Panc1 (cell line): ENCODE data around the gene SEL1L2. TPM values are rescaled to one million over a fixed set of nuclear protein-coding genes. Genes with fewer than 3 reads are reported as not detected.

Source experiments
- ATAC-seq: fragments of 200-7000 bp; cut with Tn5 transposase; 2 replicates; pipeline ENCODE4 v1.9.1; 2020; ENCODE audit warnings: mild to moderate bottlenecking, moderate library complexity
- BruUV-seq: library from RNA; stranded (reverse); fragments of 400-500 nt; replicated peaks from 2 replicates; lab custom pipeline; 2021; lab: Mats Ljungman, UMichigan
- CTCF ChIA-PET: fragments of 300-600 bp; sonication (Branson Sonifier 250); formaldehyde crosslinking; loops from one replicate; lab custom pipeline; 2022; ENCODE audit warnings: antibody characterized with exemption; lab: Charles Lee
- POLR2A ChIA-PET: fragments of 300-600 bp; sonication (Branson Sonifier 250); formaldehyde crosslinking; loops from one replicate; lab custom pipeline; 2022; ENCODE audit warnings: antibody characterized with exemption; lab: Charles Lee
- DNase-seq: peaks from one replicate; pipeline ENCODE4 v3.0.0-alpha.2; 2010; ENCODE audit warnings: low read depth, low spot score
- H3K27ac ChIP-seq: 2 replicates; pipeline ENCODE4 v1.5.1; 2011; ENCODE audit warnings: mild to moderate bottlenecking, low read length, inconsistent platforms
- H3K27me3 ChIP-seq: fragments of 200-500 bp; sonication (Bioruptor generic); 2 replicates; pipeline ENCODE4 v1.6.0; 2014; ENCODE audit warnings: low read length, inconsistent platforms; ENCODE audit not compliant: control insufficient read depth, insufficient read depth
- H3K36me3 ChIP-seq: fragments of 200-500 bp; sonication (Bioruptor generic); 2 replicates; pipeline ENCODE4 v1.5.1; 2014; ENCODE audit warnings: inconsistent platforms, mild to moderate bottlenecking, low read length, moderate library complexity; ENCODE audit not compliant: control insufficient read depth, insufficient read depth
- H3K4me1 ChIP-seq: 2 replicates; pipeline ENCODE4 v1.5.1; 2011; ENCODE audit warnings: inconsistent platforms, mild to moderate bottlenecking, low read length, moderate library complexity; ENCODE audit not compliant: control insufficient read depth, insufficient read depth
- H3K4me3 ChIP-seq, 2 experiments: 2 replicates each; pipeline ENCODE4 v1.5.1; 2011 to 2012; ENCODE audit warnings: low read depth in 2 of 2, low read length in 2 of 2, mild to moderate bottlenecking in 2 of 2, inconsistent platforms in 1 of 2, moderate library complexity in 1 of 2
- H3K9me3 ChIP-seq: fragments of 200-500 bp; sonication (Bioruptor generic); 2 replicates; pipeline ENCODE4 v1.5.1; 2014; ENCODE audit warnings: low read depth, mild to moderate bottlenecking, inconsistent platforms, low read length, moderate library complexity; ENCODE audit not compliant: control insufficient read depth, insufficient read depth
- CTCF ChIP-seq: fragments of 450-650 bp; IDR thresholded peaks from 2 replicates; pipeline ENCODE4 v1.5.1; 2017; ENCODE audit warnings: mild to moderate bottlenecking
- POLR2AphosphoS5 ChIP-seq: IDR thresholded peaks from 2 replicates; pipeline ENCODE4 v1.6.1; 2012; ENCODE audit warnings: mild to moderate bottlenecking, low read depth, low read length, moderate library complexity
- SIN3A ChIP-seq: IDR thresholded peaks from 2 replicates; pipeline ENCODE4 v1.6.1; 2012; ENCODE audit warnings: low read depth, mild to moderate bottlenecking, low read length, moderate library complexity, borderline replicate concordance; ENCODE audit not compliant: insufficient read depth
- TCF7L2 ChIP-seq: IDR thresholded peaks from 2 replicates; pipeline ENCODE4 v1.6.1; 2011; ENCODE audit warnings: mild to moderate bottlenecking, low read depth, low read length, inconsistent platforms
- in situ Hi-C: cut with HindIII; loops from 2 replicates; pipeline ENCODE4 v1.10.0; 2016; ENCODE audit warnings: low sequenced_read_pairs, low pct_unique_long_range_greater_than_20kb
- intact Hi-C: fragments of 100-400 bp; cut with micrococcal nuclease; formaldehyde crosslinking; loops from one replicate; pipeline ENCODE4 v1.10.0; 2022; ENCODE audit not compliant: unreplicated experiment
- total RNA-seq: library from RNA; stranded (reverse); gene quantifications from one replicate; pipeline ENCODE4 v1.2.1, GENCODE V29; 2021; ENCODE audit not compliant: unreplicated experiment
- TF ChIP-seq, protein P1 (sequence below), 2 experiments: IDR thresholded peaks; 2 replicates each; pipeline ENCODE4 v1.6.1; 2011 to 2012; ENCODE audit warnings: low read depth in 2 of 2, control low read depth in 1 of 2, low read length in 1 of 2, mild to moderate bottlenecking in 1 of 2, moderate library complexity in 1 of 2; ENCODE audit not compliant: insufficient read depth in 1 of 2

The SEL1L2 gene
- total RNA-seq, 1 experiment from 2014 or later, result not detected

DNA sequence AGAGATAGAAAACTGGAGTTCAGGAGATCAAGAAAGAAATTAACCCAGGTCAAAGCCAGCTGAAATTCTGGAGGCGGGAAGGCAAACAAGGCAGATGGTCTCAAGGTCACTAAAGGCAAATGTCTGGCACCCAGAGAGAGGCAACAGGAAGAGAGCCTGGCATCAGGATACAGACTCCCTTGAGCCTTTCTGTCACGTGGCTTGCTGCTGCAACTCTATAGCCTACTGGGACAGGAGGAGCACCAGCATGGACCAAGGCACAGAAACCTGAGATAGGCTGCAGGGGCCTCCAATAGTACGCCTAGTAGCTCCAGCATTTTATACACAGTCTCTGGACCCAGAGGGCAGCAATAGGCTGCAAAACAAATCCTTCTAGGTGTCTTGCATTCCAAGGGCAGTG is 75.1 kb downstream of the SEL1L2 start:
- no TSS peak for BruUV-seq
- ChIA-PET CTCF (no interaction called here), POLR2A (no interaction called here)
- no peak for TF ChIP-seq TCF7L2
- TF ChIP-seq CTCF, result no peak
- TF ChIP-seq, protein P1, sequence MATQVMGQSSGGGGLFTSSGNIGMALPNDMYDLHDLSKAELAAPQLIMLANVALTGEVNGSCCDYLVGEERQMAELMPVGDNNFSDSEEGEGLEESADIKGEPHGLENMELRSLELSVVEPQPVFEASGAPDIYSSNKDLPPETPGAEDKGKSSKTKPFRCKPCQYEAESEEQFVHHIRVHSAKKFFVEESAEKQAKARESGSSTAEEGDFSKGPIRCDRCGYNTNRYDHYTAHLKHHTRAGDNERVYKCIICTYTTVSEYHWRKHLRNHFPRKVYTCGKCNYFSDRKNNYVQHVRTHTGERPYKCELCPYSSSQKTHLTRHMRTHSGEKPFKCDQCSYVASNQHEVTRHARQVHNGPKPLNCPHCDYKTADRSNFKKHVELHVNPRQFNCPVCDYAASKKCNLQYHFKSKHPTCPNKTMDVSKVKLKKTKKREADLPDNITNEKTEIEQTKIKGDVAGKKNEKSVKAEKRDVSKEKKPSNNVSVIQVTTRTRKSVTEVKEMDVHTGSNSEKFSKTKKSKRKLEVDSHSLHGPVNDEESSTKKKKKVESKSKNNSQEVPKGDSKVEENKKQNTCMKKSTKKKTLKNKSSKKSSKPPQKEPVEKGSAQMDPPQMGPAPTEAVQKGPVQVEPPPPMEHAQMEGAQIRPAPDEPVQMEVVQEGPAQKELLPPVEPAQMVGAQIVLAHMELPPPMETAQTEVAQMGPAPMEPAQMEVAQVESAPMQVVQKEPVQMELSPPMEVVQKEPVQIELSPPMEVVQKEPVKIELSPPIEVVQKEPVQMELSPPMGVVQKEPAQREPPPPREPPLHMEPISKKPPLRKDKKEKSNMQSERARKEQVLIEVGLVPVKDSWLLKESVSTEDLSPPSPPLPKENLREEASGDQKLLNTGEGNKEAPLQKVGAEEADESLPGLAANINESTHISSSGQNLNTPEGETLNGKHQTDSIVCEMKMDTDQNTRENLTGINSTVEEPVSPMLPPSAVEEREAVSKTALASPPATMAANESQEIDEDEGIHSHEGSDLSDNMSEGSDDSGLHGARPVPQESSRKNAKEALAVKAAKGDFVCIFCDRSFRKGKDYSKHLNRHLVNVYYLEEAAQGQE (IDR thresholded peaks at IDR 0.05; ENCODE audit: insufficient read depth in 1 of 2, low read depth in 2 of 2, low read length in 1 of 2), result no peak
- TF ChIP-seq SIN3A, result no peak
- TF ChIP-seq POLR2AphosphoS5, result no peak
- no peak for DNase-seq
- Histone ChIP-seq H3K4me3 (no peak overlapping the region), H3K4me1 (no peaks in the 10 kb centered on the region), H3K27ac (no peak overlapping the region), H3K27me3 (no peaks in the 10 kb centered on the region), H3K36me3 (no peaks in the 10 kb centered on the region), H3K9me3 (no peaks in the 10 kb centered on the region)
- no peak for ATAC-seq
- in situ Hi-C loops, result no loop called here
- intact Hi-C loops, result no loop called here

DNA sequence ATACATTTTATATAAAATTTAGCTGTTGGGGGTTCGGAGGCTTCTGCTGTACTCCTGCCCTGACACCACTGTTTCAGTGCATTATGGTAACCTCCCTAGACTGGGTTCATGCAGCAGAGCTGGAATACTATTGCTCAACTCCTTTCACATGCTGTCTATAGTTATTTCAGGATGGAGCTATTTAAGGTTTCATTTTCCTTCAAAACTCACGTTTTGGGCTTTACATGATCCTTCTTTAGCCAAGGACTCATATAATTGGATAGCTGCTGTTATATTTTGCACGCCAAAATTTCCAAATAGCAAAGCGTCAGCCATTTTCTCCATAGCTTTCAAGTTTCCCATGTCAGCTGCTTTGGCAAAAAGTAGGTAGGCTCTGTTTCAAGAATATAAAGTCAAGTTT is 76.8 kb downstream of the SEL1L2 start:
- Histone ChIP-seq H3K4me3 (no peak overlapping the region), H3K36me3 (no peaks in the 10 kb centered on the region), H3K27me3 (peaks cover 2% of the 10 kb centered on the region; the same call in 1 of the 2 replicates), H3K4me1 (no peaks in the 10 kb centered on the region), H3K27ac (no peak overlapping the region), H3K9me3 (no peaks in the 10 kb centered on the region)
- DNase-seq (no peak), ATAC-seq (no peak)
- no TSS peak for BruUV-seq
- intact Hi-C loops (no loop called here), in situ Hi-C loops (no loop called here)
- TF ChIP-seq SIN3A, result no peak
- no peak for TF ChIP-seq POLR2AphosphoS5
- TF ChIP-seq, protein P1 (IDR thresholded peaks at IDR 0.05; ENCODE audit: insufficient read depth in 1 of 2, low read depth in 2 of 2, low read length in 1 of 2), result no peak
- no peak for TF ChIP-seq CTCF
- TF ChIP-seq TCF7L2, result no peak
- CTCF ChIA-PET, result no interaction called here
- POLR2A ChIA-PET, result no interaction called here
